Glutamatergic neuron (in vitro differentiated cells): Measurements from ENCODE around the gene ARL9. TPM values are rescaled to one million over a fixed set of nuclear protein-coding genes. Genes with fewer than 3 reads are reported as not detected.

ENCODE experiments used
- DNase-seq: peaks from one replicate; pipeline ENCODE4 v3.0.0; 2022
- H3K27ac Mint-ChIP-seq: one replicate; pipeline ENCODE4 v1.8.0; 2020; ENCODE audit warnings: mild to moderate bottlenecking, mixed read lengths, inconsistent platforms; ENCODE audit not compliant: unreplicated experiment
- H3K27me3 Mint-ChIP-seq: one replicate; pipeline ENCODE4 v1.8.0; 2020; ENCODE audit warnings: mild to moderate bottlenecking, moderate library complexity, mixed read lengths, inconsistent platforms; ENCODE audit not compliant: unreplicated experiment
- H3K36me3 Mint-ChIP-seq: one replicate; pipeline ENCODE4 v1.8.0; 2020; ENCODE audit warnings: mild to moderate bottlenecking, mixed read lengths, inconsistent platforms; ENCODE audit not compliant: unreplicated experiment
- H3K4me1 Mint-ChIP-seq: one replicate; pipeline ENCODE4 v1.8.0; 2020; ENCODE audit warnings: mild to moderate bottlenecking, low read depth, mixed read lengths, inconsistent platforms; ENCODE audit not compliant: unreplicated experiment
- H3K4me3 Mint-ChIP-seq: one replicate; pipeline ENCODE4 v1.8.0; 2020; ENCODE audit warnings: mild to moderate bottlenecking, mixed read lengths, inconsistent platforms; ENCODE audit not compliant: unreplicated experiment
- H3K9me3 Mint-ChIP-seq: one replicate; pipeline ENCODE4 v1.8.0; 2020; ENCODE audit warnings: mild to moderate bottlenecking, moderate library complexity, mixed read lengths, inconsistent platforms; ENCODE audit not compliant: unreplicated experiment
- CTCF ChIP-seq: fragments of 200-600 bp; sonication (generic); IDR thresholded peaks from one replicate; pipeline ENCODE4 v1.5.0; 2021; ENCODE audit not compliant: partially characterized antibody, unreplicated experiment
- long read RNA-seq: library from polyadenylated mRNA; unstranded; transcript quantifications from one replicate; pipeline ENCODE4 v2.0.0, GENCODE V29; 2020; ENCODE audit not compliant: unreplicated experiment
- total RNA-seq: library from RNA; stranded (reverse); fragmentation: NEBNext Ultra II Directional; extraction: Animal tissue kit (Norgen Biotek cat#: 25700); gene quantifications from one replicate; pipeline ENCODE4 v1.2.1, GENCODE V29; 2021; ENCODE audit not compliant: unreplicated experiment

Gene ARL9, protein sequence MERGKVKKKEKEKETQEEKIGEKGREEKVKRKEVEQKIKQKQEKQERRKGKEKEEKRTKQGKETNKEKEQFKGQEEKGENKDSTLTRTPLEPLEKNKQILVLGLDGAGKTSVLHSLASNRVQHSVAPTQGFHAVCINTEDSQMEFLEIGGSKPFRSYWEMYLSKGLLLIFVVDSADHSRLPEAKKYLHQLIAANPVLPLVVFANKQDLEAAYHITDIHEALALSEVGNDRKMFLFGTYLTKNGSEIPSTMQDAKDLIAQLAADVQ
- total RNA-seq, result 0.83 TPM
- long read RNA-seq, partial matches to known transcripts, result 0 of 1 reads
- long read RNA-seq, other reads (novel, unspliced or antisense), result 0 of 1 reads

DNA sequence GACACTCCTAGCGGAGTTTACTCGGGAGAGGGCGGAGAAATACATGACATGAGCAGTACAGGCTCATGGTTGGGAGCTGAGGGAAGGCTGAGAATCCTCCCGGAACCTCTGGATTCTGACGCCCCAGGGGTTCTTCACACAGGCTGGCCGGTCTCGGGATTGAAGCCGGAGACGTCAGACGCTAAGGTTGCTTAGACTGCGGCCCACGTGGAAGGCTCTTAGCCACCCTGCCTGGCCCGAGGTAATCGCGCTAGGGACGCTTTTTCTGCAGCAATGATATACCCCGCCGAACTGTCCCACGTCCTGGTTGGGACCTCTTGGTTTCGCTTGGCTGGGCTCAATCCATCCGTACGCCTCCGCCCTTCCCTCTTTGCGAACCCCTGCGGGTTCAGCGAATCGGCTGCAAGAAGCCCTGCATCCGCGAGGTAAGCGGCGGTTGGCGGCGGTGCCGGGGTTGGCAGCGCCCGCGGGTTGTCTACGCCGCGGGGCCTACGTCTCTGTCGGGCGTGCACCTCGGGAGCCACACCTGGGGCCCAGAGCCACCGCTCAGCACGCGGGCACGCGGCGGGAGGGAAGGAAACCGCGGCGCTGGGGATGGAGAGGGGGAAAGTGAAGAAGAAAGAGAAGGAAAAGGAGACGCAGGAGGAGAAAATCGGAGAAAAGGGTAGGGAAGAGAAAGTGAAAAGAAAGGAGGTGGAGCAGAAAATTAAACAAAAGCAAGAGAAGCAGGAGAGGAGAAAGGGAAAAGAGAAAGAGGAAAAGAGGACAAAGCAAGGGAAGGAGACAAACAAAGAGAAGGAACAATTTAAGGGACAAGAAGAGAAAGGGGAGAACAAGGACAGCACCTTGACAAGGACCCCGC is at the start of gene ARL9:
Gene ARL9, plus strand, starts transcription at position 523 of the 862 bp plus-strand sequence. Its CDS starts 72 bp downstream, at position 595.
- Mint-ChIP-seq H3K9me3 (peaks cover 2% of the 10 kb centered on the region), H3K4me1 (peaks cover 2% of the 10 kb centered on the region), H3K27me3 (peaks cover 7% of the 10 kb centered on the region), H3K27ac (peak within 1 kb of the TSS; percentile 77), H3K4me3 (peak within 1 kb of the TSS; percentile 93), H3K36me3 (no peaks in the 10 kb centered on the region)
- DNase-seq, result peak; percentile 56
- TF ChIP-seq CTCF, result no peak

DNA sequence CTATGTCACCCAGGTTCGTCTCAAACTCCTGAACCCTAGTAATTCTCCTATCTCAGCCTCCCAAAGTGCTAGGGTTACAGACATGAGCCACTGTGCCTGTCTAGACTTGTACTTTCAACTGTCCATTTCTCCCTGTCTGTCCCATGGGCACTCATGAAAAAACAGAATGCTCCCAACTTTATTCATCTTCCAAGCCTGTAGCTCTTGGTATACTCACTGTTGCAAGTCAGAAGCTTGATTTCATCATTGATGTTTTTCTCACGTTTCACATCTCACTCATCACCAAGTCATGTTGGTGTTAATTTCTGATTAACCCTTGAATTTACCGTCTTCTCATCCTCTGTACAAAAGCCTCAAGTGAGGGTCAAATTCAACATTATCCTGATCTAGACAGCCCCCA is 45.5 kb upstream of the ARL9 start:
- peak overlapping the region; percentile 24 for H3K27ac Mint-ChIP-seq
- peaks cover 3% of the 10 kb centered on the region for H3K4me1 Mint-ChIP-seq
- H3K4me3 Mint-ChIP-seq, result no peak overlapping the region
- no peaks in the 10 kb centered on the region for H3K36me3 Mint-ChIP-seq
- no peaks in the 10 kb centered on the region for H3K27me3 Mint-ChIP-seq
- no peak for DNase-seq
- no peak for TF ChIP-seq CTCF
- no peaks in the 10 kb centered on the region for H3K9me3 Mint-ChIP-seq

- no peak for TF ChIP-seq CTCF
- Mint-ChIP-seq H3K27me3 (peaks cover 1% of the 10 kb centered on the region), H3K36me3 (no peaks in the 10 kb centered on the region), H3K9me3 (peaks cover 2% of the 10 kb centered on the region), H3K4me3 (no peak overlapping the region), H3K27ac (no peak overlapping the region), H3K4me1 (peaks cover 10% of the 10 kb centered on the region)
- DNase-seq, result no peak
Measured at GRCh38 chr4:56462157-56462556, 43.4 kb upstream of the ARL9 start.

GRCh38 chr4:56463711-56464110 is 41.9 kb upstream of the ARL9 start:
- H3K36me3 Mint-ChIP-seq, result no peaks in the 10 kb centered on the region

More at GRCh38 chr4:56463711-56464110, 41.9 kb upstream of the ARL9 start:
- Mint-ChIP-seq H3K4me3 (no peak overlapping the region), H3K27ac (no peak overlapping the region), H3K27me3 (peaks cover 6% of the 10 kb centered on the region), H3K9me3 (peaks cover 4% of the 10 kb centered on the region), H3K4me1 (peaks cover 12% of the 10 kb centered on the region)
- no peak for TF ChIP-seq CTCF
- DNase-seq, result no peak
